ENCODE measurements around the gene PPP1R37. TPM values are rescaled to one million over a fixed set of nuclear protein-coding genes. Genes with fewer than 3 reads are reported as not detected.

Gene PPP1R37
- total and polyA plus RNA-seq, 2 of the 8 experiments (the other 6 are each of a cell fraction or from before 2014, with no cell fraction given), result 14.6 to 25.7 TPM

GRCh38 chr19:45175515-45176345 lies 82.8 kb downstream of the PPP1R37 start:
- Histone ChIP-seq H3K56ac (replicated peaks; ENCODE audit: insufficient read length, low read depth, low read length) (no peak overlapping the region), H2BK15ac (ENCODE audit: low read length) (no peak overlapping the region), H3K9ac (replicated peaks in 1 of 4; ENCODE audit: extremely low read depth in 1 of 4, low read depth in 3 of 4, low read length in 3 of 4) (no peak overlapping the region), H3K14ac (ENCODE audit: insufficient read length) (no peak overlapping the region), H3K4me1 (replicated peaks in 1 of 4; ENCODE audit: control insufficient read depth in 3 of 4, insufficient read depth in 4 of 4, low read length in 3 of 4) (peaks cover 0 to 5% (median 0%) of the 10 kb centered on the region in 4 experiments; a peak in 4 of 7 replicates), H3K79me1 (ENCODE audit: low read depth, low read length) (peaks cover 6% of the 10 kb centered on the region), H3K27ac (ENCODE audit: low read depth, low read length) (no peak overlapping the region), H4K91ac (replicated peaks; ENCODE audit: insufficient read length, low read length) (no peak overlapping the region), H2BK120ac (replicated peaks; ENCODE audit: low read depth, low read length) (no peak overlapping the region), H2BK12ac (ENCODE audit: low read depth, low read length) (no peak overlapping the region), H4K5ac (ENCODE audit: insufficient read length, low read depth, low read length) (no peak overlapping the region), H3K4me2 (ENCODE audit: insufficient read depth in 1 of 2, low read depth in 2 of 2, low read length in 2 of 2) (no peak overlapping the region), H3K9me3 (ENCODE audit: insufficient read depth in 2 of 2, low read depth in 1 of 2, low read length in 1 of 2) (no peaks in the 10 kb centered on the region), H2BK20ac (ENCODE audit: low read length) (no peak overlapping the region), H3K23ac (ENCODE audit: insufficient read length) (no peak overlapping the region), H2BK5ac (ENCODE audit: low read depth, low read length) (no peak overlapping the region), H3K27me3 (replicated peaks in 1 of 4; ENCODE audit: control insufficient read depth in 3 of 4, extremely low read depth in 1 of 4, insufficient read depth in 3 of 4, low read length in 3 of 4) (no peaks in the 10 kb centered on the region), H3K4ac (replicated peaks; ENCODE audit: insufficient read length, low read depth, low read length) (no peak overlapping the region), H3K36me3 (ENCODE audit: control insufficient read depth in 2 of 4, insufficient read depth in 4 of 4, low read length in 3 of 4) (no peaks in the 10 kb centered on the region), H4K20me1 (replicated peaks in 1 of 2; ENCODE audit: control insufficient read depth in 1 of 2, insufficient read depth in 2 of 2, low read length in 2 of 2) (peaks cover 3% of the 10 kb centered on the region in 2 experiments), H2AFZ (ENCODE audit: low read length) (no peak overlapping the region), H3K18ac (ENCODE audit: extremely low read depth, low read length) (no peak overlapping the region), H2AK5ac (ENCODE audit: low read depth, low read length) (no peak overlapping the region), H3K4me3 (ENCODE audit: extremely low read depth in 1 of 4, insufficient read depth in 2 of 4, low read depth in 3 of 4, low read length in 4 of 4) (no peak overlapping the region), H4K8ac (ENCODE audit: extremely low read depth, insufficient read depth, low read length) (no peak overlapping the region), H3K23me2 (ENCODE audit: low read depth, low read length) (peaks cover 9% of the 10 kb centered on the region), H3K79me2 (ENCODE audit: control insufficient read depth in 1 of 2, insufficient read depth in 2 of 2, low read length in 2 of 2) (peaks cover 0 to 6% of the 10 kb centered on the region in 2 experiments; a peak in 1 of 4 replicates)
- POLR2A ChIA-PET (ENCODE audit: partially characterized antibody), result interaction anchor here (1.1 kb wide), 1 partner anchor 9 kb away, joined by 5 read pairs; no protein-coding TSS in a partner anchor
- FAIRE-seq (no peak), DNase-seq (ENCODE audit: low read depth in 1 of 2, low spot score in 2 of 2) (no peak)
- CTCF ChIA-PET (ENCODE audit: partially characterized antibody), result interaction anchor here (0.8 to 3.8 kb wide), 2 partner anchors 11 kb away, joined by 4 to 16 read pairs; no protein-coding TSS in a partner anchor
- 81% methylated on average over 10 of the region's 10 CpGs; no CpG with 5 or more reads in 1 of the 2 experiments for WGBS, 2 experiments (ENCODE audit: extremely low coverage in 1 of 2, insufficient coverage in 1 of 2, insufficient read length in 1 of 2, insufficient replicate concordance in 2 of 2, low coverage in 1 of 2, low lambda C conversion rate in 2 of 2, missing lambda C conversion rate in 1 of 2)
- no peak for TF ChIP-seq RBBP5 (IDR thresholded peaks at IDR 0.05; ENCODE audit: borderline replicate concordance, low read depth, low read length)
- TF ChIP-seq SP1 (IDR thresholded peaks at IDR 0.05; ENCODE audit: low read depth, low read length), result no peak
- no peak for TF ChIP-seq CHD1 (IDR thresholded peaks at IDR 0.05; ENCODE audit: low read depth, low read length)
- TF ChIP-seq RAD21 (IDR thresholded peaks at IDR 0.05 in 1 of 2, conservative IDR thresholded peaks at IDR 0.05 in 1 of 2; ENCODE audit: low read depth in 2 of 2, low read length in 2 of 2), result no peak
- TF ChIP-seq BRCA1 (IDR thresholded peaks at IDR 0.05; ENCODE audit: low read depth, low read length), result no peak
- TF ChIP-seq TEAD4 (IDR thresholded peaks at IDR 0.05; ENCODE audit: low read depth, low read length), result no peak
- TF ChIP-seq SRF (IDR thresholded peaks at IDR 0.05; ENCODE audit: low read depth, low read length), result no peak
- TF ChIP-seq POLR2A (IDR thresholded peaks at IDR 0.05; ENCODE audit: control extremely low read depth in 1 of 2, low read depth in 2 of 2, low read length in 2 of 2), result no peak
- no peak for TF ChIP-seq RXRA (IDR thresholded peaks at IDR 0.05; ENCODE audit: insufficient read depth, low read depth, low read length)
- TF ChIP-seq EGR1 (IDR thresholded peaks at IDR 0.05; ENCODE audit: borderline replicate concordance, low read depth, low read length), result no peak
- no peak for TF ChIP-seq POLR2AphosphoS5 (IDR thresholded peaks at IDR 0.05; ENCODE audit: low read depth, low read length)
- TF ChIP-seq PHF8 (conservative IDR thresholded peaks at IDR 0.05; ENCODE audit: low read depth, low read length), result no peak
- TF ChIP-seq TAF1 (IDR thresholded peaks at IDR 0.05; ENCODE audit: low read depth, low read length), result no peak
- TF ChIP-seq NRF1 (IDR thresholded peaks at IDR 0.05; ENCODE audit: low read depth, low read length), result no peak
